HG03558 (cell line): Measurements from ENCODE around the gene FCRLB.
A peak's percentile ranks its signal among the peaks of the same experiment; 100 is the strongest.
"Not testable (repeated sequence)": the region's sequence is repeated elsewhere in the genome, so short reads cannot be mapped to it uniquely, and the experiment has no call there.

ENCODE experiments used
- ATAC-seq: cut with Tn5 transposase; IDR thresholded peaks from one replicate; pipeline ENCODE4 v1.9.1; 2021; ENCODE audit warnings: moderate number of reproducible peaks; ENCODE audit not compliant: unreplicated experiment; ENCODE audit errors: extremely low read depth

The FCRLB gene

DNA sequence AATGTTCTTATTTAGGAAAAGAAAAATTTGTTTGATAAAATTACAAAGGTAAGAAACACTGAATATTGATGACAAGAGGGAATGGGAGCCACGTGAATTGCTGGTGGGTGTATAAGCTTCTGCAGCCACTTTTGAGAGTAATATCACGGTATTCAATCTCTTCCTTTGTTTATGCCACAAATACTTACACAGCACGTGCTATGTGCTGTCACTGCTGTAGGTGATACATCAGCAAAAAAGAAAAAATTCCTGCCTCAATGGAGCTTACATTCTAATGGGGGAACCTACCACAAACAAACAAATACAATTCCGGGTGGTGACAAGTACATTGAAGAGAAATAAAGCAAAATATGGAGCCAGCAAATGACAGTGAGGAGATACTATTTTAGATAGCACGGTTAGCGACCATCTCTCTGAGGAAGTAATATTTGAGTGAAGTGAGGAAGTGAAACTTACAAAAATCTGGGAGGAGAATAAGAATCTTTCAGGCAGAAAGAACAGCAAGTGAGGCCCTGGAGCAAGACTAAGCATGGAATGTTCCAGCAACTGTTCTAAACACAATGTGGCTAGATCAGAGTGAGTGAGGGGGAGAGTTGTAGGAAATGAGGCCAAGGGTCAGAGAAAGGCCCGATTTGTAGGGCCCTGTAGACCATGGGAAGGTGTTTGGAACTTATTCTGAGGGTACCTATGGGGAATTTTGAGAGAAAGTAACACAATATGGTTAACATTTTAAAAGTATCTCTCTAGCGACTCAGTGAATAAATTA is 2.6 kb upstream of the FCRLB start:
- peak; percentile 38 for ATAC-seq

DNA sequence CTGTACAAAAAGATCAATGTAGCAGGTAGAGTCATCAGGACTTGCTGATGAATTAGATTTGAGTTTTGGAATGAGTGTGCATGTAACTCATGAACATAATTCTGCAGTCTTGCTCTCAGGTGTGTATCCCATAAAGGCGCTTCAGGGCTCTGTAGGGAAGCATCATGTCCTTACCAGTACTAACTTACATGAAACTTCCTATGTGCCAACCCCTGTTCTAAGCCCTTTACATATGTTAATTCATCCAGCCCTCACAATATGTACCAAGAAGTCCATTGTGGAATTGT is 2.1 kb upstream of the FCRLB start:
- ATAC-seq = no peak

DNA sequence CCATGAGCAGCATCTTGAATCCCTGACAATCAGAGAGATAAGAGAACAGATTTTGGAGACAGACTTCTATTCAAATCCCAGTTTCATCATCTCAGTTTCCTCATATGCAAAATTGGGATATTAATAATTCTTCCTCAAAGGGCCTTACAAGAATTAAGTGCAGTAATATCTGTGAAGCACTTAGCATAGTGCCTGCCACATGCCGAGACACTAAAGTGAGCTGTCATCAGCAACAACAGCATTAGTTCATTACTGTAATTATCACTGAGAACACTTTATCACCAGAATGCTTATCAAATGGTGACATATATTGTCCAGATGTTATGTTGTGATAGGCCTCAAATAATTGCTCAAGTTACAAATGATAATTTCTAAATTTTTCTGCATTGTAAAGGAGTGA is 922 bp upstream of the FCRLB start:
- no peak for ATAC-seq

DNA sequence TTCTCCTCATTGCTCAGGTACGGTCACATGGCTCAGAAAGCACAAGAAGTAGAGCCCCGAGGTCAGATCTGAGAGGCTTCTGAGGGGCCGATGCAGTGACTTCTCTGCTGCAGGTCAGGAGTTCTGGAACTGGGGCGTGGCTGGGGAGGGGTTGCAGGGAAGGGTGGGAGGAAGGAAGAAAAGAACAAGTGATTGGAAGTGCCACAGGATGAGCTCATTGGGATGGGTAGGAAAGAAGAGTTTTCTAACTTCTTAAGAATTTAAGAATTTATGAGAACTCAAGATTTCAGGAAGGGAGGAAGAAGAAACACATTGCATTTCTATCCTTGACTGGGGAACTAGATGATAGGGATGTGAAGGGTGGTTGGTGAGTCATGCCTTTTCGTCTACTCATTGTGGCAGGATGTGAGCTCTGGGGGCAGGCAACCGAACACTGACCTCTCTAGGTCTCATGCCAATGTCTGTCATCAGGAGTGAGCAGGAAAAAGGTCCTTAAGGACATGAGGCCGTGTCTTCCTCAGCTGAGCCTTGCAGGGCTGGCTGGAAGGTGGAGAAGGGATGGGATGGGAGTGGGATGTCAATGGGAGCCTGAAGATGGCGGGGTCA is 497 bp downstream of the FCRLB start:
- no peak for ATAC-seq

DNA sequence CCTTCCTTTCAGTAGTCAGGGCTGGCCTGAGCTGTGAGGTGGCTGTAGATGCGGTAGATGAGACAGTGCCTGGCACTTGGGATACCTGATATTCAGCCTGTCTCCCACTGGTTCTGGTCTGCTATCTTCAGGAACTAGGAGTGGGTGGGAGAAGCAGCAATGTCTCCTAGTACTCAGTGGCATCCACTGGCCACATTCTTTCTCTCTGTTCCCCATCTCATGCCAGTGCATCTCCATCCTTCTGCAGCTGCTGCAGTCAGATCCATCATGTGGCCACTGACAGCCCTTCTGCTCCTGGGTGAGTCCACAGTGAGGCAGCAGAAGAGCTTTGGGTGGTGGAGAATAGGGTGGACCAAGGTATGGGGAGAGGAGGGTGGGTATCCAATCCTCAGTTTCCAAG is 1.1 kb downstream of the FCRLB start:
- ATAC-seq = no peak

DNA sequence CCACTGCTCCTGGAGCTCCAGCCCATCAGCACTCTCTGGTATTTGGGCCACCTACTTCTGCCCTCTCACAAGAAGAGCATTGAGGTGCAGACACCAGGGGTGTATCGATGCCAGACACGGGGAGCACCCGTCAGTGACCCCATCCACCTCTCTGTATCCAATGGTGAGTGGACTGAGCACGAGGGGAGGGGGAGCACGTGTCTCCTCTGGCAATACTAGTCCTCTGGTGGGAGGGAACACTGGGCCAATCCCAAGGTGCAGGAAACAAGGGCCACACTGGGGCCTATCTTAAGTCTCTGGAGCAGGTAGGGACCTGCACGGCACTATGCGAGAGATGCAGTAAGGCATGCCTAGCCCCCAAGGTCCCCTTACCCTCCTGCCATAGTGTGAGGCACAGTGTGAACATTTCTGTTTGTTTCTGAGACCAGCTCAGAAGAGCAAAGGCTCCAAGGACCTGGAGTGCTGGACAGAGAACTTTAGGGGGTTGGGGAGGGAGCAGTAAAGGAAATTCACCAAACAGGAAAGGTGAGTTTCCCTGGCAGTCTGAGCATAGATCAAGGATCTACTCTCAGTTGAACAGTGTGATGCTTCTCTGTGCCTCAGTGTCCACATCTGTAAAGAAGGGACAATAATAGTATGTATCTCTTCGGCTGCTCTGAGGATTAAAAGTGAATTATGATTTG is 2.3 kb downstream of the FCRLB start:
- no peak for ATAC-seq

DNA sequence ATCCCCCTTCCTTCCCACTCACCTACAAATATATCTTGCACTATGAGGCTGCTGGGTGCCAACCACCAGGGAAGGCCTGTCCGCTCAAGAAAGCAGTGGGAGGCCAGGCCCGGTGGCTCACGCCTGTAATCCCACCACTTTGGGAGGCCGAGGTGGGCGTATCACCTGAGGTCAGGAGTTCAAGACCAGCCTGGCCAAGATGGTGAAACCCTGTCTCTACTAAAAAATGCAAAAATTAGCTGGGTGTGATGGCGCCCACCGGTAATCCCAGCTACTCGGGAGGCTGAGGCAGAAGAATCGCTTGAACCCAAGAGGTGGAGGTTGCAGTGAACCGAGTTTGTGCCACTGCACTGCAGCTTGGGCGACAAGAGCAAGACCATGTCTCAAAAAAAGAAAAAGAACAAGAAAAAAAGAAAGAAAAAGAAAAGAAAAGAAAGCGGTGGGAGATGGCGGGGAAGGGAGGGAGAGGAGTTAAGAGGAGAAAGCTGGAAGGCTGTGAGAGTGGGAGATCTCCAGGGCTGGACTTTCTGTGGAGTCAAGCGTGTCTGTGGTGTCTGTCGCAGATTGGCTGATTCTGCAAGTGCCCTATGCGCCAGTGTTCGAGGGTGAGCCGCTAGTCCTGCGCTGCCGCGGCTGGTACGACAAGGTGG is 4.0 kb downstream of the FCRLB start:
- ATAC-seq = not testable (repeated sequence)

DNA sequence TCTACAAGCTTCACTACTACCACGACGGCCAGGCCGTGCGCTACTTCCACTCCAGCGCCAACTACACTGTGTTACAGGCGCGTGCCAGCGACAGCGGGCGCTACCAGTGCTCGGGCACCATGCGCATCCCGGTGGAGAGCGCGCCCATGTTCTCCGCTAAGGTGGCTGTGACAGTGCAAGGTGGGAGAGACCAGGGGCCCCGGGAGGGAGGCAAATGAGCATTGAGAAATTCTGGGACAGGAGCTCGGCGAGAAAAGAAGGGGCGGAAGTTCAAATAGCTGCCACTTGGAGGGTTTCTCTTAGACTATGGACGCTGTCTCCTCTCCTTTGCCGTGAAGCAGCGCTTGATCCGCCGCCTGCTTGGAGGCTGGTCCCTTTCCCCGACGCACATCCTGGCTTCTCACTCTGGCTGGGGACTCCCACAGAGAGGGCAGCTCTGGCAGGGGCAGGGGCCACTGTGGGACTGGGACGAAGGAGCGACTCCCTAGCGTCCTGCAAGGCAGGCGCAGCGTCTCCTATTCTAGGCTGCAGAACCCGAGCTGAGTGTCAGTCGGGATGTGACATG is 4.6 kb downstream of the FCRLB start:
- no peak for ATAC-seq

DNA sequence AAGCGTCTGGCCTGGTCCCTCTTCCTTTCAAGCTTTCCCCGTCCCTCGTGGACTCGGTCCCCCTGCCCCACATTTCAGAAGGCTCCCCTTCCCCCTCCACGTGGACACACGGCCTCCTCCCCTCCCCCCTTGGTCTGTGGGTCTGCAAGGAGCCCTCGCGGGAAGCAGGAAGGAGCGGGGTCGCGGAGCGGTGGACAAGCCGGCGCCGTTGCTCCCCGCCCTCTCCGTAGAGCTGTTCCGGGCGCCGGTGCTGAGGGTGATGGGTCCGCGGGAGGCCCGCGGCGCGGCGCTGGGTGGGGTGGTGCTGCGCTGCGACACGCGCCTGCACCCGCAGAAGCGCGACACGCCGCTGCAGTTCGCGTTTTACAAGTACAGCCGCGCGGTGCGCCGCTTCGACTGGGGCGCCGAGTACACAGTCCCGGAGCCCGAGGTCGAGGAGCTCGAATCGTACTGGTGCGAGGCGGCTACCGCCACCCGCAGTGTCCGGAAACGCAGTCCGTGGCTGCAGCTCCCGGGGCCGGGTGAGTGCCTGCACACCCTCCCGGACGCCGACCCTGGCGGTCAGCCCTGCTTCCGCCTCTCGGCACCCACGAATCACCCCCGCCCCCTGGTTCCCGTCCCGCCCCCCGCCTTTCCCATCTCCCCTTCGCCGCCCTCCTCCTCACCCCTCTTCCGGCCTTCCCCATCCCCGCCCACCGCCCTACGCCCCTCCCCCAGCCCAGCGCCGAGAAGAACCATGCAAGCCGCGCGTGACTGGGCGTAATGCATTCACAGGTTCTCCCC is 5.3 kb downstream of the FCRLB start:
- no peak for ATAC-seq

DNA sequence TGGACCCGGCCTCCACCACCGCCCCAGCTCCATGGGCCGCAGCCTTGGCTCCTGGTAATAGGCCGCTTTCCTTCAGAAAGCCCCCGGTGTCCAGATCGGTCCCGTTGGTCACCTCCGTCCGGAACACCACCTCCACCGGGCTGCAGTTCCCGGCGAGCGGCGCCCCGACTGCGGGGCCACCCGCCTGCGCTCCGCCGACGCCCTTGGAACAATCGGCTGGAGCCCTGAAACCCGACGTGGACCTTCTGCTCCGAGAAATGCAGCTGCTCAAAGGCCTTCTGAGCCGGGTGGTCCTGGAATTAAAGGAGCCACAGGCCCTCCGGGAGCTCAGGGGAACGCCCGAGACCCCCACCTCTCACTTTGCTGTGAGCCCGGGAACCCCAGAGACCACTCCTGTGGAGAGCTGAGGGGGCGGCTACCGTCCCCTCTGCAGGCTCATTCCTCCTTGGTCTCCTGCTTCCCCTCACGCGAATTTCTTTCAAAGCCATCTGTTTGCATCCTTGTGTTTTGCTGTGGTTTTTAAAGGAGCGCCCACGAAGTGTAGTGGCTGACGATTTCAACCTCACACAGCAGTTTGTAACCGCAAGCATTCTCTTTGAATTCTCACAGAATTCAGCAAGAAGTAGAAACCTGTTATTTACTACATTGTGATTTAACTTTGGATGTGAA is 6.0 kb downstream of the FCRLB start:
- no peak for ATAC-seq

DNA sequence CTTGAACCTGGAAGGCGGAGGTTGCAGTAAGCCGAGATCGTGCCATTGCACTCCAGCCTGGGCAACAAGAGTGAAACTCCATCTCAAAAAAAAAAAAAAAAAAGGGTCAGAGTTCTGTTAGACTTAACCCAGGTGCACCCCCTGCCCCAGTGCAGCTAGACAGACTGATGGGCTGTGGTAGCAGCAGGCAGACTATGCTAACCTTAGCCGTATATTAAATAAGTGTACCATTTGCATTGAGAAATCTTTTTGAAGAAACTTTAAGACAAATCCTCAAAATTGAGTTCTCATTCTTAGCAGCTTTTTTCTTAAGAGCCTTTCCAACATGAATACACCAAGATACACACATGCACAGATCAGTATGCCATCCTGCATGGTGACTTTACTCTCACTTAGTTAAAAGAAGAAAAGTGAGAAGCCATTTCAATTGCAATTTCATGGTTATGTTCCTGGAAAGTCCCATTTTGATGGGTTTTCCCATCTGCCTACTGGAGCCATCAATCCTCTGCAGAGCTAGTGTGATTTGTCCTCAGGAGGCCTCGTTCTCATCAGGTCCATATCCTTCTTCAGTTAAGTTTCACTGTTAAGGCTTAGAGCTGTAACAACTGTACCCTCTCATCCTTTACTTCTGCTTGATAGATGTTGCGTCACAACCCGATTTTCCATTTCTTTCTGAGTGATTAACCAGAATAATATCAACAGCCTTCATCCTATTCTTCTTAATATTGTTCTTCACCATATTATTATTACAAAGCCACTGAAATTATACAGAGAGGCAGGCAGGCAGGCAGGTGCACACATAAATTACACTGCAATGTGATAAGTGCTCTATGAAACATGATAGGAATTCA is 7.3 kb downstream of the FCRLB start:
- no peak for ATAC-seq

DNA sequence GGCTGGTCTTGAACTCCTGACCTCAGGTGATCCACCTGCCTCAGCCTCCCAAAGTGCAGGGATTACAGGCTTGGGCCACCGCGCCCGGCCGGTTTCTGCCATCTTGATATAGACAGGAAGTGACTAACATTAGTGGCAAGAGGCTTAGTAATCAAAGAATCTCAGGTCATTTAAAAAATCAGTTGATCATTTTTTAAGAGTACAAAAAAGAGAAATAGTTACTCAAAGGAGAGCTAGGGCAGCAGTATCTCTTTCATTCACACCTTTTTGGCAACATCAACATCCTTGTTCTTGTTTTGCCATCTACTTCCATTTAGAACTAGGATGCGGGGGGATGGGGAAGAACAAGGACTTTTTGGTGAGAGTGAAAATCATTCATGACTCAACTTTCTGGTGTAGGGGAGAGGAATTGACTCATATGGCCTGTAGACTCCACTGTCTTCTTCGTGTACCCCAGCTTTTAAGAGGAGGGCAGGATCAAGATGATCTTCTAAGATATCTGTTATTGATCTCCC is 8.8 kb downstream of the FCRLB start:
- ATAC-seq = no peak

DNA sequence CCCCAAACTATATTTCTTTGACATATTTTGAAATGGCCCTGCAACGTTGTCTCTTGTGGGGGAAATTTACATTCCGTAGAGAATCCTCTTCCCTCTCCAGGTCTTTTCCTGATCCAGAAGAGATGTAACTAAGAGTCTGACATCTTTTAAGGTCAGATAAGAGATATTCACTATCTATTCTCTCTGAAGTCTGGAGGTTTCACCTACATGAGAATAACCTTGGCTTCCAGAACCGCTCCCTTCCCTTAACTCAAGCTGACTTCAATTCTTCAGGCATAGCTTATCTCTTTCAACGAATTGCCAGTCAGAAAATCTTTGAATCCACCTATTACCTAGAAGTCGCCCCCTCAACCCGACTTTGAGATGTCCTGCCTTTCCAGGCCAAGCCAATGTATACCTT is 9.9 kb downstream of the FCRLB start:
- no peak for ATAC-seq

DNA sequence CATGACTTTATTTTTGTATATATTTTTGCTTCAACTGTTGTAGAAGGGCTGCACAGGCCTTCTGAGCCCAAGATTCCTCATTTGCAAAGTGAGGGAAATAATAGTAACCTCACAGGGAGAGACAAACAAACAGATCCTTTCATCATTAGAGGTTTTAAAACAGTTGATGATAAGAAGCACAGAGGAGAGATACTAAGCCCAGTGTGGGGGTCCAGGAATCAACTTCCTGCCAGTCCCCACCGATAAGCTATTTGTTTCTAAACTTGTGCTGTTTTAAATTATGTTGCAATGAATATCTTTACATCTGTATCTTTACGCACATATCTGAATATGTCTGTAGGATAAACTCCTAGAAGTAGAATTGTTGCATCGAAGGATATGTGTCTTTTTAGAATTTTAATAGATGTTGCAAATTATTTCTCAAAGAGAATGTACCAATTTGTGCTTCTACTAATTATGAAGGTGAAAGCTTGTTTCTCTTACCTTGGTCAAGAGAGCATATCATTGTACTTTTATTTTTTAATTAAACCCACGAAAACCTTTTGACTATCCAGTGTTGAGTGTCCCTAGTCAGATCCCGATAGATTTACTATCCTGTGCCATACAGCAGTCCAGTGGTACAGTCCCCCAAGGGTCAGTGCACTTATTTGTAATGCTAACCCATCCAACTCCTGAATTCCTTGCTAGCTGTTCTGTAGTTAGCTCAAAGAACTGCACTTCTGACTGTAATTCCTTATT is 10.8 kb downstream of the FCRLB start:
- no peak for ATAC-seq

DNA sequence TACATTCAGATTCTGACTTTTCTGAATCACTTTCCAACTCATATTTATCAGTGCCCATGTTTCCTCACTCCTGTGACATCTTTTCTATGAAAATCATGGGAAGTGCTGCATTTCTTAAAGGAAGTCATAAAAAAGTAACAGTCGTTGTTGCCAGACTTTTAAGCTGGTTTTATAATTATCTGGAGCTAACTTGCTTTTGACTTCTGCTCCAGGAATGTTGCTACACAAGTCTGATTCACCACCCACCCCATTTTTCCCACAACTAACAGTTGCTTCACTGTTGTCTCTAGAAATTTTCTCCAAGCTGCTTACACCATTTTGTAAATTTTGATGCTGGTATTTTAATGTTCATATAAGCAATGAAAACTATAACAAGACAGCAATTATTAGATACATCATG is 12.2 kb downstream of the FCRLB start:
- no peak for ATAC-seq

DNA sequence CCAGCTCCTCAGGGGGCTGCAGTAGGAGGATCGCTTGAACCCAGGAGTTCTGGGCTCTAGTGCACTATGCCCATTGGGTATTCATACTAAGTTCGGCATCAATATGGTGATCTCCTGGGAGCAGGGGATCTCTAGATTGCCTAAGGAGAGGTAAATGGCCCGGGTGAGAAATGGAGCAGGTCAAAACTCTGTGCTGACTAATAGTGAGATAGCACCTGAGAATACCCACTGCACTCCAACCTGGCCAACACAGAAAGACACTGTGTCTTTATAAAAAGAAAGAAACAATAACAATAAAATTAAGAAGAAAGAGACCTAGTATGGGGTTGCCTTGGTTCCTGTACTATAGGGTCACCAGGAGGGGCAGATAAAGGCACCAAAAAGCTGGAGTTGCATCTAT is 14.5 kb downstream of the FCRLB start:
- no peak for ATAC-seq

DNA sequence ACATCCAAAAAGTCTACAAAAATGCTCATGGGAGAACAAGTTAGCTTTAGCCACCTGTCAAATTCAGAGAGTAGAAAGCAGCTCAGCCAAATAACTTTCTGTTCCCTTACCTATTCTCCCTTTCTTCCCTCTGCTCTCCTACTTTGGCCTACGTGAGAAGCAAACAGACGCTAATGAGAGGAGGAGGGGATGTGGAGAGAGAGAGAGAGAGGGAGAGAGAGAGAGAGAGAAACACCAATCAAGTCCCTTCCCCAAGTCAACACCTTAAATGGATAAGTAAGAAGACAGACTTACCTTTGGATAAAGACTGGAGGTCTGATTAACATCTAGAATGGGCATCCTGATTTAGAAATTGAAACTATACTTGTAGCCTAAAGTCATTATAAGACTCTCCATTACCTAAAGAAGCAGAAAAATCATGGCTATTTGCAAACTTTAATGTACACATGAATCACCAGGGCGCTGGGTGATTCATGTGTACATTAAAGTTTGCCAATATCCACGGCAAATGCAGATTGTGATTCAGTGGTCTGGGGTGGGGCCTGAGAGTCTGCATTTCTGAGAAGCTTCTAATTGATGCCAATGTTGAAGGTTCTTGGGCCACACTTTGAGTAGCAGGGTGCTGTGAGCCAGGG is 15.1 kb downstream of the FCRLB start:
- ATAC-seq = no peak

DNA sequence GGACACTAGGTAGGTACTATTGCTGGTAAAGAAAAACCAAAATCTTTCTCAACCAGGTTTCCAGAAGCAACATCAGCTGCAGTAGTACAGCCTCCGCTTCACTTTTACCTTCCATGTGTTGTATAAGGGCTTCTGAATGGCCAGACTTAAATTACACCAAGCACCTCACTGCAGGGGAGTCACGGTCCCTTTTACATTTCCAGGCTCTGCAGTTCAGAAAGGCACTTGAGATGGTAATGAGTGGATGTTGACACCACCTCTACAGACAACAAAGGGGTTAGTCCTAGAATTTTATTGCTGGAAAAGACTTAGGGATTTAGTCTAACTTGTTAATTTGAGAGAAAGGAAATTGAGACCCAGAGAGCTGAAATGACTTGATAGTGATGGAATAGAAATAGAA is 16.3 kb downstream of the FCRLB start:
- ATAC-seq = no peak
